HEK293 (cell line): ENCODE data around the gene PLEKHM2.

Experiments used
- HOXC10 ChIP-seq: sonication (generic); formaldehyde crosslinking; IDR thresholded peaks from 2 replicates; pipeline ENCODE4 v1.8.1; 2023; ENCODE audit warnings: mild to moderate bottlenecking, missing genetic modification reagents
- KLF9 ChIP-seq: fragments of 450-650 bp; formaldehyde crosslinking; IDR thresholded peaks from 2 replicates; pipeline ENCODE4 v1.5.1; 2016; ENCODE audit warnings: missing biosample characterization, missing genetic modification characterization, low read depth
- SCRT2 ChIP-seq: fragments of 450-650 bp; formaldehyde crosslinking; IDR thresholded peaks from 2 replicates; pipeline ENCODE4 v1.5.1; 2016; ENCODE audit warnings: missing biosample characterization, missing genetic modification characterization
- ZFP41 ChIP-seq: fragments of 450-650 bp; formaldehyde crosslinking; IDR thresholded peaks from 2 replicates; pipeline ENCODE4 v1.5.1; 2016; ENCODE audit warnings: missing biosample characterization, missing genetic modification characterization, borderline replicate concordance
- ZNF324 ChIP-seq: fragments of 450-650 bp; formaldehyde crosslinking; IDR thresholded peaks from 2 replicates; pipeline ENCODE4 v1.5.1; 2016; ENCODE audit warnings: missing biosample characterization, missing genetic modification characterization
- ZNF404 ChIP-seq: fragments of 450-650 bp; formaldehyde crosslinking; IDR thresholded peaks from 2 replicates; pipeline ENCODE4 v1.5.1; 2017; ENCODE audit warnings: missing biosample characterization, missing genetic modification characterization
- ZNF433 ChIP-seq: fragments of 450-650 bp; formaldehyde crosslinking; IDR thresholded peaks from 2 replicates; pipeline ENCODE4 v1.5.1; 2016; ENCODE audit warnings: missing biosample characterization, missing genetic modification characterization, low read depth
- ZNF792 ChIP-seq: fragments of 450-650 bp; formaldehyde crosslinking; IDR thresholded peaks from 2 replicates; pipeline ENCODE4 v1.5.1; 2016; ENCODE audit warnings: missing biosample characterization, missing genetic modification characterization
- TF ChIP-seq, protein P1 (sequence below): fragments of 450-650 bp; formaldehyde crosslinking; IDR thresholded peaks from 2 replicates; pipeline ENCODE4 v1.5.1; 2016; ENCODE audit warnings: missing biosample characterization, missing genetic modification characterization
- TF ChIP-seq, protein P2 (sequence below): fragments of 450-650 bp; formaldehyde crosslinking; IDR thresholded peaks from 2 replicates; pipeline ENCODE4 v1.5.1; 2016; ENCODE audit warnings: missing biosample characterization, missing genetic modification characterization
- TF ChIP-seq, protein P3 (sequence below): sonication (generic); formaldehyde crosslinking; IDR thresholded peaks from 2 replicates; pipeline ENCODE4 v1.8.1; 2022; ENCODE audit warnings: mild to moderate bottlenecking, moderate library complexity, missing genetic modification reagents
- TF ChIP-seq, protein P4 (sequence below): fragments of 450-650 bp; formaldehyde crosslinking; IDR thresholded peaks from 2 replicates; pipeline ENCODE4 v1.5.1; 2016; ENCODE audit warnings: missing biosample characterization, missing genetic modification characterization

DNA sequence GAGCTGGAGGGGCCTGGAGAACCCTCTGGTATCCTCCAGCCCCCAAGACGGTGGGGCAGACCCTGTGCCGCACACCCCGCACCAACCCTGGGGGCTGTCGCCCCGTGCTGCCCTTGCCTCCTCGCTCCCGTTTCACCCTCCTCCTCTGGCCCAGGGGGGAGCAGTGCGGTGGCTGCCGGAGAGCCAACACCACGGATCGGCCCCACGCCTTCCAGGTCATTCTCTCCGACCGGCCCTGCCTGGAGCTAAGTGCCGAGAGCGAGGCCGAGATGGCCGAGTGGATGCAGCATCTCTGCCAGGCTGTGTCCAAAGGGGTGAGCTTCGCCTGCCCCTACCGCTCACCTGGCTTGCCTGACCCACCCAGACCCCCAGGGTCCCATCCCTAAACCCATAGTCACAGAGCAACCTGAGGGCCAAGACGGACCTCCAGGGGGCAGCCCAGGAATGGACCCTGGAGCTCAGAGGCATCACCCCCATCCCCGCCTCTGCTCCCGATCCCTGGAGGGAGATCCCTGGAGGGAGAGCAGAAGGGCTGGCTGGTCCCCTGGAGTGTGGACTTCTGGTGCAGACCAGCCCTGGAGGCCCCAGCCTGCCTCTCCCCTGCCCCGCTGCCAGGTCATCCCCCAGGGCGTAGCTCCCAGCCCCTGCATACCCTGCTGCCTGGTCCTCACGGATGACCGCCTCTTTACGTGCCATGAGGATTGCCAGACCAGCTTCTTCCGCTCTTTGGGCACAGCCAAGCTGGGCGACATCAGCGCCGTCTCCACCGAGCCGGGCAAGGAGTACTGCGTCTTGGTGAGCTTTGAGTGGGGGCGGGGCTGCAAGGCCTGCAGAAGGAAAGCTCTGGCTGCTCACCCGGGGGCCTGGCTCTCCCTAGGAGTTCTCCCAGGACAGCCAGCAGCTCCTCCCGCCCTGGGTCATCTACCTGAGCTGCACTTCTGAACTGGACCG lies 47.9 kb downstream of the PLEKHM2 start:
- TF ChIP-seq SCRT2 = no peak
- TF ChIP-seq, protein P1, sequence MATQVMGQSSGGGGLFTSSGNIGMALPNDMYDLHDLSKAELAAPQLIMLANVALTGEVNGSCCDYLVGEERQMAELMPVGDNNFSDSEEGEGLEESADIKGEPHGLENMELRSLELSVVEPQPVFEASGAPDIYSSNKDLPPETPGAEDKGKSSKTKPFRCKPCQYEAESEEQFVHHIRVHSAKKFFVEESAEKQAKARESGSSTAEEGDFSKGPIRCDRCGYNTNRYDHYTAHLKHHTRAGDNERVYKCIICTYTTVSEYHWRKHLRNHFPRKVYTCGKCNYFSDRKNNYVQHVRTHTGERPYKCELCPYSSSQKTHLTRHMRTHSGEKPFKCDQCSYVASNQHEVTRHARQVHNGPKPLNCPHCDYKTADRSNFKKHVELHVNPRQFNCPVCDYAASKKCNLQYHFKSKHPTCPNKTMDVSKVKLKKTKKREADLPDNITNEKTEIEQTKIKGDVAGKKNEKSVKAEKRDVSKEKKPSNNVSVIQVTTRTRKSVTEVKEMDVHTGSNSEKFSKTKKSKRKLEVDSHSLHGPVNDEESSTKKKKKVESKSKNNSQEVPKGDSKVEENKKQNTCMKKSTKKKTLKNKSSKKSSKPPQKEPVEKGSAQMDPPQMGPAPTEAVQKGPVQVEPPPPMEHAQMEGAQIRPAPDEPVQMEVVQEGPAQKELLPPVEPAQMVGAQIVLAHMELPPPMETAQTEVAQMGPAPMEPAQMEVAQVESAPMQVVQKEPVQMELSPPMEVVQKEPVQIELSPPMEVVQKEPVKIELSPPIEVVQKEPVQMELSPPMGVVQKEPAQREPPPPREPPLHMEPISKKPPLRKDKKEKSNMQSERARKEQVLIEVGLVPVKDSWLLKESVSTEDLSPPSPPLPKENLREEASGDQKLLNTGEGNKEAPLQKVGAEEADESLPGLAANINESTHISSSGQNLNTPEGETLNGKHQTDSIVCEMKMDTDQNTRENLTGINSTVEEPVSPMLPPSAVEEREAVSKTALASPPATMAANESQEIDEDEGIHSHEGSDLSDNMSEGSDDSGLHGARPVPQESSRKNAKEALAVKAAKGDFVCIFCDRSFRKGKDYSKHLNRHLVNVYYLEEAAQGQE (tag by site-specific recombination) = no peak
- TF ChIP-seq, protein P2, sequence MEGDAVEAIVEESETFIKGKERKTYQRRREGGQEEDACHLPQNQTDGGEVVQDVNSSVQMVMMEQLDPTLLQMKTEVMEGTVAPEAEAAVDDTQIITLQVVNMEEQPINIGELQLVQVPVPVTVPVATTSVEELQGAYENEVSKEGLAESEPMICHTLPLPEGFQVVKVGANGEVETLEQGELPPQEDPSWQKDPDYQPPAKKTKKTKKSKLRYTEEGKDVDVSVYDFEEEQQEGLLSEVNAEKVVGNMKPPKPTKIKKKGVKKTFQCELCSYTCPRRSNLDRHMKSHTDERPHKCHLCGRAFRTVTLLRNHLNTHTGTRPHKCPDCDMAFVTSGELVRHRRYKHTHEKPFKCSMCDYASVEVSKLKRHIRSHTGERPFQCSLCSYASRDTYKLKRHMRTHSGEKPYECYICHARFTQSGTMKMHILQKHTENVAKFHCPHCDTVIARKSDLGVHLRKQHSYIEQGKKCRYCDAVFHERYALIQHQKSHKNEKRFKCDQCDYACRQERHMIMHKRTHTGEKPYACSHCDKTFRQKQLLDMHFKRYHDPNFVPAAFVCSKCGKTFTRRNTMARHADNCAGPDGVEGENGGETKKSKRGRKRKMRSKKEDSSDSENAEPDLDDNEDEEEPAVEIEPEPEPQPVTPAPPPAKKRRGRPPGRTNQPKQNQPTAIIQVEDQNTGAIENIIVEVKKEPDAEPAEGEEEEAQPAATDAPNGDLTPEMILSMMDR (tag by site-specific recombination) = no peak
- TF ChIP-seq HOXC10 (CRISPR knock-in tag) = no peak
- TF ChIP-seq ZNF792 = no peak
- TF ChIP-seq ZFP41 (tag by site-specific recombination) = no peak
- TF ChIP-seq, protein P3, sequence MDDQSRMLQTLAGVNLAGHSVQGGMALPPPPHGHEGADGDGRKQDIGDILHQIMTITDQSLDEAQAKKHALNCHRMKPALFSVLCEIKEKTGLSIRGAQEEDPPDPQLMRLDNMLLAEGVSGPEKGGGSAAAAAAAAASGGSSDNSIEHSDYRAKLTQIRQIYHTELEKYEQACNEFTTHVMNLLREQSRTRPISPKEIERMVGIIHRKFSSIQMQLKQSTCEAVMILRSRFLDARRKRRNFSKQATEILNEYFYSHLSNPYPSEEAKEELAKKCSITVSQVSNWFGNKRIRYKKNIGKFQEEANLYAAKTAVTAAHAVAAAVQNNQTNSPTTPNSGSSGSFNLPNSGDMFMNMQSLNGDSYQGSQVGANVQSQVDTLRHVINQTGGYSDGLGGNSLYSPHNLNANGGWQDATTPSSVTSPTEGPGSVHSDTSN (CRISPR knock-in tag) = no peak
- TF ChIP-seq, protein P4, sequence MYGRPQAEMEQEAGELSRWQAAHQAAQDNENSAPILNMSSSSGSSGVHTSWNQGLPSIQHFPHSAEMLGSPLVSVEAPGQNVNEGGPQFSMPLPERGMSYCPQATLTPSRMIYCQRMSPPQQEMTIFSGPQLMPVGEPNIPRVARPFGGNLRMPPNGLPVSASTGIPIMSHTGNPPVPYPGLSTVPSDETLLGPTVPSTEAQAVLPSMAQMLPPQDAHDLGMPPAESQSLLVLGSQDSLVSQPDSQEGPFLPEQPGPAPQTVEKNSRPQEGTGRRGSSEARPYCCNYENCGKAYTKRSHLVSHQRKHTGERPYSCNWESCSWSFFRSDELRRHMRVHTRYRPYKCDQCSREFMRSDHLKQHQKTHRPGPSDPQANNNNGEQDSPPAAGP (tag by site-specific recombination) = no peak
- no peak for TF ChIP-seq ZNF433
- TF ChIP-seq KLF9 (tag by site-specific recombination) = no peak
- TF ChIP-seq ZNF324 (tag by site-specific recombination) = no peak
- TF ChIP-seq ZNF404 (tag by site-specific recombination) = no peak
